Measurements from ENCODE around the gene HSPG2.
"Not testable (repeated sequence)": the region's sequence is repeated elsewhere in the genome, so short reads cannot be mapped to it uniquely, and the experiment has no call there.

HSPG2 gene

GRCh38 chr1:21782349-21782867 lies 154.7 kb downstream of the HSPG2 start:
- peak; percentile 70 for DNase-seq

GRCh38 chr1:21781815-21782348 lies 155.2 kb downstream of the HSPG2 start:
- DNase-seq, result no peak

GRCh38 chr1:21779613-21780521 lies 157.2 kb downstream of the HSPG2 start:
- DNase-seq, result no peak

GRCh38 chr1:21778405-21778727 lies 158.7 kb downstream of the HSPG2 start:
- no peak for DNase-seq

- DNase-seq, result not testable (repeated sequence)
Observed at GRCh38 chr1:21776925-21777324, 160.2 kb downstream of the HSPG2 start.

- DNase-seq, result no peak
Observed at GRCh38 chr1:21775985-21776562, 161.0 kb downstream of the HSPG2 start.

GRCh38 chr1:21775550-21775914 lies 161.6 kb downstream of the HSPG2 start:
- no peak for DNase-seq

GRCh38 chr1:21774835-21775549 lies 162.1 kb downstream of the HSPG2 start:
- DNase-seq, result no peak

- no peak for DNase-seq
Observed at GRCh38 chr1:21773585-21773984, 163.5 kb downstream of the HSPG2 start.

Data from NCI-H1092 treated with DMSO at 0.1 percent for 48 hours (cell line).